K562 (cell line): ENCODE data around the gene SCMH1. TPM values are rescaled to one million over a fixed set of nuclear protein-coding genes. Genes with fewer than 3 reads are reported as not detected.

ENCODE experiments used
- ATAC-seq: fragments of 200-7000 bp; cut with Tn5 transposase; 3 replicates; pipeline ENCODE4 v1.9.1; 2020; ENCODE audit warnings: moderate library complexity
- BruUV-seq: library from RNA; stranded (reverse); fragments of 400-500 nt; replicated peaks from 2 replicates; lab custom pipeline; 2021; lab: Mats Ljungman, UMichigan
- CTCF ChIA-PET: fragments of 300-600 bp; formaldehyde crosslinking; extraction: SDS; loops from one replicate; lab custom pipeline; 2021; ENCODE audit warnings: low intra/inter-chr PET ratio; lab: Yijun Ruan, JAX
- POLR2A ChIA-PET: fragments of 300-600, 350-650 bp; sonication (Branson Sonifier 250); formaldehyde crosslinking; extraction: SDS; loops from one replicate; lab custom pipeline; 2021; ENCODE audit warnings: antibody characterized with exemption, inconsistent platforms; lab: Yijun Ruan, JAX
- DNase-seq, 4 experiments: peaks; one replicate each; pipeline versions ENCODE4 v3.0.0 to v3.0.0-alpha.2; 2011 to 2018; ENCODE audit warnings: low spot score in 3 of 4, mixed read lengths in 3 of 4; ENCODE audit errors: extremely low read depth in 1 of 4
- FAIRE-seq: peaks from 2 replicates; lab custom pipeline; 2011; peaks lifted over from hg19 to GRCh38; lab: Jason Lieb, UNC
- H2AFZ ChIP-seq: 2 replicates; pipeline ENCODE4 v1.6.0; 2011; ENCODE audit warnings: low read depth, low read length, control low read depth, inconsistent platforms
- H3K27ac ChIP-seq: fragments of 200-600 bp; 3 replicates; pipeline ENCODE4 v1.8.0; 2011; ENCODE audit warnings: low read depth, mild to moderate bottlenecking, control low read depth, inconsistent platforms, low read length, moderate library complexity, mixed read lengths; ENCODE audit errors: extremely low read depth
- H3K27me3 ChIP-seq, 2 experiments: fragments of 300-600 bp in 1 of 2; 2 replicates in 1 of 2; 3 replicates in 1 of 2; pipeline versions ENCODE4 v1.6.0 to v1.8.0; 2011; ENCODE audit warnings: inconsistent platforms in 2 of 2, low read length in 2 of 2, mild to moderate bottlenecking in 1 of 2, mixed read lengths in 1 of 2, moderate library complexity in 1 of 2; ENCODE audit not compliant: control insufficient read depth in 2 of 2, insufficient read depth in 2 of 2
- H3K36me3 ChIP-seq: fragments of 300-600 bp; 3 replicates; pipeline ENCODE4 v1.8.0; 2011; ENCODE audit warnings: mild to moderate bottlenecking, low read length, inconsistent platforms; ENCODE audit not compliant: control insufficient read depth, insufficient read depth
- H3K4me1 ChIP-seq, 2 experiments: fragments of 200-600 bp in 1 of 2; replicated peaks in 1 of 2; 2 replicates in 1 of 2; 3 replicates in 1 of 2; pipeline versions ENCODE4 v1.5.1 to v1.8.0; 2011; ENCODE audit warnings: inconsistent platforms in 2 of 2, low read length in 2 of 2, mild to moderate bottlenecking in 1 of 2, mixed read lengths in 1 of 2, moderate library complexity in 1 of 2; ENCODE audit not compliant: control insufficient read depth in 2 of 2, insufficient read depth in 2 of 2
- H3K4me2 ChIP-seq: 2 replicates; pipeline ENCODE4 v1.6.1; 2011; ENCODE audit warnings: low read length, control low read depth, inconsistent platforms, mixed read lengths; ENCODE audit not compliant: insufficient read depth
- H3K4me3 ChIP-seq: fragments of 200-600 bp; sonication (generic), shearing (Covaris generic); 2 replicates; pipeline ENCODE4 v1.5.1; 2016; ENCODE audit warnings: control low read depth, inconsistent platforms
- H3K79me2 ChIP-seq: fragments of 200-600 bp; 3 replicates; pipeline ENCODE4 v1.8.0; 2011; ENCODE audit warnings: low read length, inconsistent platforms; ENCODE audit not compliant: control insufficient read depth, insufficient read depth
- H3K9ac ChIP-seq, 2 experiments: 2 replicates each; pipeline versions ENCODE4 v1.6.0 to v1.6.1; 2011; ENCODE audit warnings: low read depth in 2 of 2, low read length in 2 of 2, control low read depth in 1 of 2, inconsistent platforms in 1 of 2, mild to moderate bottlenecking in 1 of 2, mixed read lengths in 1 of 2; ENCODE audit not compliant: insufficient read depth in 1 of 2
- H3K9me1 ChIP-seq: one replicate; pipeline ENCODE4 v1.6.0; 2011; ENCODE audit warnings: inconsistent platforms, mild to moderate bottlenecking, low read length, moderate library complexity; ENCODE audit not compliant: control insufficient read depth, insufficient read depth
- H3K9me3 ChIP-seq: replicated peaks from 2 replicates; pipeline ENCODE4 v1.5.1; 2011; ENCODE audit warnings: low read depth, low read length, inconsistent platforms; ENCODE audit not compliant: control insufficient read depth, insufficient read depth
- H4K20me1 ChIP-seq: replicated peaks from 2 replicates; pipeline ENCODE4 v1.6.1; 2011; ENCODE audit warnings: low read length, inconsistent platforms, mixed read lengths; ENCODE audit not compliant: control insufficient read depth, insufficient read depth
- CTCF ChIP-seq, 3 experiments: IDR thresholded peaks in 2 of 3; conservative IDR thresholded peaks in 1 of 3; 2 replicates each; pipeline ENCODE4 v1.5.1; 2011 to 2012; ENCODE audit warnings: low read length in 3 of 3, mild to moderate bottlenecking in 3 of 3, control low read depth in 2 of 3, improper control_type of control experiment in 1 of 3, inconsistent platforms in 1 of 3, low read depth in 1 of 3, mixed read lengths in 1 of 3, moderate library complexity in 1 of 3; ENCODE audit not compliant: insufficient read depth in 2 of 3
- HBP1 ChIP-seq: fragments of 450-650 bp; formaldehyde crosslinking; IDR thresholded peaks from 2 replicates; pipeline ENCODE4 v1.4.0; 2022; ENCODE audit warnings: missing genetic modification characterization
- THRAP3 ChIP-seq: fragments of 450-650 bp; IDR thresholded peaks from 2 replicates; pipeline ENCODE4 v1.6.1; 2016; ENCODE audit warnings: mild to moderate bottlenecking, inconsistent platforms, borderline replicate concordance
- TSHZ1 ChIP-seq: fragments of 250-450 bp; sonication (Bioruptor Pico); IDR thresholded peaks from 2 replicates; pipeline ENCODE4 v1.4.0; 2020; ENCODE audit warnings: mild to moderate bottlenecking, moderate library complexity
- ZNF655 ChIP-seq: fragments of 250-450 bp; sonication (Bioruptor Pico); IDR thresholded peaks from 2 replicates; pipeline ENCODE4 v1.5.0; 2021
- WGBS: fragments of 100-300 bp; shearing (Covaris generic); methylation state at CpG from one replicate; pipeline ENCODE4 v1.1.6; 2016; ENCODE audit warnings: low coverage, mixed read lengths; ENCODE audit not compliant: insufficient coverage; ENCODE audit errors: missing lambda C conversion rate; 5-methylcytosine and 5-hydroxymethylcytosine counted together
- in situ Hi-C: fragments of 300-500 bp; cut with MboI; formaldehyde crosslinking; loops from 4 replicates; pipeline ENCODE4 v1.15.0; 2018; ENCODE audit warnings: inconsistent platforms, mixed read lengths
- intact Hi-C: fragments of 100-400 bp; cut with micrococcal nuclease; formaldehyde crosslinking; loops from 2 replicates; pipeline ENCODE4 v1.14.2; 2022
- polyA plus RNA-seq, 8 experiments: library from polyadenylated mRNA; depleted of rRNA in 4 of 8; stranded (reverse) in 5 of 8; unstranded in 3 of 8; fragments of >200 nt; fragmentation: Nextera tagmentation in 2 of 8; fragmentation: Illumina TruSeq in 1 of 8; extraction: Ambion mirVana in 2 of 8; extraction: Trizol in 1 of 8; gene quantifications; 2 replicates each; pipeline versions ENCODE4 v1.2.1 to v1.2.3, GENCODE V29; 2011 to 2014; ENCODE audit warnings: inconsistent platforms in 1 of 8, missing spikeins in 1 of 8
- total RNA-seq, 7 experiments: library from RNA; depleted of rRNA in 6 of 7; stranded (reverse); fragments of >200 nt in 6 of 7; fragmentation: Illumina TruSeq in 2 of 7; extraction: Trizol in 2 of 7; gene quantifications; 2 replicates each; pipeline versions ENCODE4 v1.2.1 to v1.2.3, GENCODE V29; 2011 to 2021; ENCODE audit warnings: low replicate concordance in 1 of 7

Gene SCMH1
- total and polyA plus RNA-seq, 9 of the 15 experiments (the other 6 are each of a cell fraction or from before 2014, with no cell fraction given) = 8.5 to 37.0 (median 26.8) TPM

- FAIRE-seq = no peak
- WGBS = 92% methylated on average over 9 of the region's 9 CpGs
- no TSS peak for BruUV-seq
- TF ChIP-seq CTCF (IDR thresholded peaks at IDR 0.05 in 2 of 3, conservative IDR thresholded peaks at IDR 0.05 in 1 of 3; ENCODE audit: insufficient read depth in 2 of 3, low read depth in 1 of 3, low read length in 3 of 3) (no peak), ZNF655 (CRISPR knock-in tag) (no peak), HBP1 (CRISPR knock-in tag) (no peak), THRAP3 (no peak), TSHZ1 (CRISPR knock-in tag) (no peak)
These were observed 254.4 kb downstream of the SCMH1 start for GRCh38 chr1:40987439-40988276.

More at GRCh38 chr1:40987439-40988276, 254.4 kb downstream of the SCMH1 start:
- no peak overlapping the region for H2AFZ ChIP-seq
- H3K36me3 ChIP-seq = peaks cover 99% of the 10 kb centered on the region
- ATAC-seq (no peak), DNase-seq (no peak)
- in situ Hi-C loops = no loop called here
- no peak overlapping the region for H3K4me3 ChIP-seq
- no peak overlapping the region for H3K27ac ChIP-seq
- ChIA-PET POLR2A (interaction anchor here (3.9 kb wide), 1 partner anchor 9 kb away, joined by 24 read pairs; no protein-coding TSS in a partner anchor), CTCF (no interaction called here)
- intact Hi-C loops = no loop called here
- H4K20me1 ChIP-seq = no peaks in the 10 kb centered on the region
- no peak overlapping the region for H3K4me2 ChIP-seq
- H3K4me1 ChIP-seq = 0 out of 5 replicates have a peak, but pooled peaks cover 0 to 3% of the 10 kb centered on the region in 2 experiments
- H3K27me3 ChIP-seq = no peaks in the 10 kb centered on the region
- peaks cover 27% of the 10 kb centered on the region for H3K79me2 ChIP-seq
- H3K9ac ChIP-seq = no peak overlapping the region
- H3K9me1 ChIP-seq = peaks cover 4% of the 10 kb centered on the region
- no peaks in the 10 kb centered on the region for H3K9me3 ChIP-seq
